A549 (cell line): ENCODE measurements around the gene C1orf115.

ENCODE experiments used
- CBX2 ChIP-seq: fragments of 200-600 bp; sonication (generic); IDR thresholded peaks from 2 replicates; pipeline ENCODE4 v1.6.1; 2016; ENCODE audit warnings: low read depth, mild to moderate bottlenecking, borderline replicate concordance
- CTCF ChIP-seq: fragments of >200 bp; sonication (Bioruptor Twin); formaldehyde crosslinking; IDR thresholded peaks from 3 replicates; pipeline ENCODE4 v1.5.1; 2016
- EP300 ChIP-seq, 2 experiments: fragments of >200 bp; sonication (Bioruptor Twin); formaldehyde crosslinking; IDR thresholded peaks; 2 replicates in 1 of 2; 3 replicates in 1 of 2; pipeline ENCODE4 v1.6.1; 2016 to 2017
- FOXS1 ChIP-seq: fragments of 250-450 bp; sonication (Bioruptor Pico); IDR thresholded peaks from 2 replicates; pipeline ENCODE4 v1.5.0; 2020; ENCODE audit warnings: mild to moderate bottlenecking, moderate library complexity
- GATA3 ChIP-seq: IDR thresholded peaks from 2 replicates; pipeline ENCODE4 v1.6.1; 2012; ENCODE audit warnings: borderline replicate concordance
- HOXA7 ChIP-seq: fragments of 250-450 bp; sonication (Bioruptor Pico); IDR thresholded peaks from 2 replicates; pipeline ENCODE4 v1.5.0; 2020; ENCODE audit warnings: mild to moderate bottlenecking, moderate library complexity
- JUN ChIP-seq, 2 experiments: fragments of >200 bp; sonication (Bioruptor Twin); formaldehyde crosslinking; IDR thresholded peaks; 2 replicates in 1 of 2; 3 replicates in 1 of 2; pipeline ENCODE4 v1.6.1; 2016 to 2017
- MAFK ChIP-seq: fragments of 450-650 bp; IDR thresholded peaks from 2 replicates; pipeline ENCODE4 v1.6.1; 2014; ENCODE audit not compliant: partially characterized antibody
- POLR2A ChIP-seq: IDR thresholded peaks from 2 replicates; pipeline ENCODE4 v1.6.1; 2012; ENCODE audit warnings: mild to moderate bottlenecking, low read length
- RAD21 ChIP-seq, 2 experiments: fragments of >200 bp in 1 of 2; sonication (Bioruptor Twin) in 1 of 2; formaldehyde crosslinking in 1 of 2; IDR thresholded peaks in 1 of 2; conservative IDR thresholded peaks in 1 of 2; 2 replicates in 1 of 2; 3 replicates in 1 of 2; pipeline ENCODE4 v1.6.1; 2012 to 2018; ENCODE audit warnings: inconsistent platforms in 1 of 2

GRCh38 chr1:220655961-220656740 is 34.0 kb upstream of the C1orf115 start:
- TF ChIP-seq MAFK (no peak), POLR2A (no peak), CTCF (no peak), JUN (IDR thresholded peaks at IDR 0.05) (no peak), GATA3 (no peak), RAD21 (conservative IDR thresholded peaks at IDR 0.05 in 1 of 2, IDR thresholded peaks at IDR 0.05 in 1 of 2) (no peak), EP300 (IDR thresholded peaks at IDR 0.05) (no peak), HOXA7 (CRISPR knock-in tag) (no peak), FOXS1 (no peak), CBX2 (no peak)
